DMS114 treated with DMSO at 0.1 percent for 48 hours (cell line): ENCODE results near the gene MTMR12.

Source experiments
- DNase-seq: peaks from one replicate; lab custom pipeline; 2025; ENCODE audit not compliant: unreplicated experiment; lab: John Stamatoyannopoulos, UW

The MTMR12 gene, protein sequence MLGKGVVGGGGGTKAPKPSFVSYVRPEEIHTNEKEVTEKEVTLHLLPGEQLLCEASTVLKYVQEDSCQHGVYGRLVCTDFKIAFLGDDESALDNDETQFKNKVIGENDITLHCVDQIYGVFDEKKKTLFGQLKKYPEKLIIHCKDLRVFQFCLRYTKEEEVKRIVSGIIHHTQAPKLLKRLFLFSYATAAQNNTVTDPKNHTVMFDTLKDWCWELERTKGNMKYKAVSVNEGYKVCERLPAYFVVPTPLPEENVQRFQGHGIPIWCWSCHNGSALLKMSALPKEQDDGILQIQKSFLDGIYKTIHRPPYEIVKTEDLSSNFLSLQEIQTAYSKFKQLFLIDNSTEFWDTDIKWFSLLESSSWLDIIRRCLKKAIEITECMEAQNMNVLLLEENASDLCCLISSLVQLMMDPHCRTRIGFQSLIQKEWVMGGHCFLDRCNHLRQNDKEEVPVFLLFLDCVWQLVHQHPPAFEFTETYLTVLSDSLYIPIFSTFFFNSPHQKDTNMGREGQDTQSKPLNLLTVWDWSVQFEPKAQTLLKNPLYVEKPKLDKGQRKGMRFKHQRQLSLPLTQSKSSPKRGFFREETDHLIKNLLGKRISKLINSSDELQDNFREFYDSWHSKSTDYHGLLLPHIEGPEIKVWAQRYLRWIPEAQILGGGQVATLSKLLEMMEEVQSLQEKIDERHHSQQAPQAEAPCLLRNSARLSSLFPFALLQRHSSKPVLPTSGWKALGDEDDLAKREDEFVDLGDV

DNA sequence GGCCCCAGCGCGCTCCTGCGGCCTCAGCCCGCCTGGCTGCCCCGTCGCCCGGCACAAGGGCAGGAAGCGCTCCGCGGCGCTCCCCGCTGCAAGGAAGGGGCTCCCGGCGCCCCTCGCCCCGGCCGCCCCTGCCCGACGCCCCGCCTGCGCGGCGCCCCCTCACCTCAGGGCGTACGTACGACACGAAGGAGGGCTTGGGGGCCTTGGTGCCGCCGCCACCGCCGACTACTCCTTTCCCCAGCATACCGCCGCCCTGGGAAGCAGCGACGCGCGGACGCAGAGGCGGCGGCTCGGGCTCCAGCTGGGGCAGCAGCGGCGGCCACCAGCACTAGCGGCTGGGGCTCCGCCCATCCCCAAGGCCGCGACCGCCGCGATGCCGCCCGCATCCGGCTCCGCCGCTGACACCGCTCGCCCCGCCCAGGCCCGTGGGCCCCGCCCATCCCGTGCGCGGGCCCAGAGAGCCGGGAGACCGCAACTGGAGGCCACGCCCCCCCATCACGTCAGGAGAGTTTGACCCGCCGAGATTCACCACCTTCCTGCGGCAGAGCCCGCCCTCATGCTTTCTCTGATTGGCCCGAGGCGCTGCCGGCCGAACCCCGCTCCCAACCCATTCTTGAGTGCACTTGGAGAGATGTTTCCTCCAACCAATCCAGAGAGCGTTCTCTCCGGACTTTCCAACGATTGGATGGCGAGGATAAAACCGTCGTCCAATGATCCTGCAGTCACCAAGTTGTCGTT is at the start of gene MTMR12:
Gene MTMR12, minus strand, starts transcription at position 345 of the 738 bp plus-strand sequence. Its CDS starts 101 bp downstream, at position 244.
- peak; percentile 98 for DNase-seq

DNA sequence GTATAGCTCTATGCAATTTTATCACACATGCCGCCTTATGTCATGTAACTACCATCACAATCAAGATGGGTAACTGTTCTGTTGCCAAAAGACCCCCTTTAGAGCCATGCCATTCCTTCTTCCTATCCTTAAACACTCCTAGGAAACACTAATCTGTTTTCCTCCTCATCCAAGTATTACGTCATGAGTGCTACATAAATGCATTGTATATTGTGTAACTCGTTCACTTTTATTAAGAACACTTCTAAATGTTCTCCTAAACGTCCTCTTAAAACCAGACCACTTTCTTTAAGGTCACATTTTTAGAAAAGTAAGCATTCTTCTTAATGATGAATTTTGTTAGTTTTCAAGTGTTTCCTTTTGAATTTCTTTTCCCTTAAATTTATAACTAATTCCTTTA is 49.8 kb upstream of the MTMR12 start:
- no peak for DNase-seq

DNA sequence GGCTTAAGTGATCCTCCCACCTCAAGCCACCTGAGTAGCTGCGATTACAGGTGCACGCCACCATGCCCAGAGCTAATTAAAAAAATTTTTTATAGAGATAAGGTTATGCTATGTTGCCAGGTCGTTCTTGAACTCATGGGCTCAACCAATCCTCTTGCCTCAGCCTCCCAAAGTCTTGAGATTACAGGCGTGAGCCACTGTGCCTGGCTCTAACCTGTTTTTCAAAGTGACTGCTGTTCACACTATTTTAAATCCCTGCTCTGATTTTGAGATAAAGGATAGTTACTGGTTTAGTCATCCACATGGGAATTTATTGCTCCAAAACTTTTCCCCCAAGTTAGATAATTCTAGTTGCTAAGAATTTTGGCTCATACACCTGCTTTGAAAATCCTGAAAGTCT is 48.2 kb upstream of the MTMR12 start:
- no peak for DNase-seq

DNA sequence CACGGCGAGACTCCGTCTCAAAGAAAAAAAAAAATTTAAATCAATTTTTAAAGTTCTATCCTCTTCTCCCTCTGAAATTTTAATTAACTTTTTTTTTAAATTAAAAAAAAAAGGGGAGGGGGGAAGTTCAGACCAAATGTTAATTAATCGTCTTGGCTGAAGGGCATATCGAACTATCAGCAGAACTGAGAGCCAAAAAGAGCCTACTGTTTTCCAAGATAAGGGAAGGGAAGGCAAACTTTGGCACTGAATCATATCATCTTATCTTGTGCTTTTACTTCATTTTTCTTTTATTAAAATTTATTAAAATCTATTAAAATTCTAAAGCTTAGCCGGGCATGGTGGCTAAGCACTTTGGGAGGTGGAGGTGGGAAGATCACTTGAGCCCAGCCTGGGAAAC is 45.9 kb upstream of the MTMR12 start:
- no peak for DNase-seq

DNA sequence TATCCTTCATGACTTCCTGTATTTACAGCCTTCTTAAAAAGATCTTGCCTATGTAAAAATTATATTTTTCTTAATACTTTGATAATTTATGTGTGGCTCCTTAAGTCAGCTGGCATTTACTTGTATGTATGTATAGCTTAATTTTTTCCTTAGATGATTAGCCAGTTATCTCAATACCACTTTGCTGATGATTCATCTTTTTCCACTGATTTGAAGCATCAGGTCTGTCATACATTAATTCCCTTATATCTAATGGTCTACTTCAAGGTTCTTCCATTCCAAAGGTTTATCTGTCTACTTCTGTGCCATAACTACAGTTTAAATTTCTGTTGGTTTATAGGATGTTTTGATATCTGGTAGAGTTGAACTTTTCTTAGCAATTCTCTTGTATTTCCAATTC is 44.9 kb upstream of the MTMR12 start:
- no peak for DNase-seq

DNA sequence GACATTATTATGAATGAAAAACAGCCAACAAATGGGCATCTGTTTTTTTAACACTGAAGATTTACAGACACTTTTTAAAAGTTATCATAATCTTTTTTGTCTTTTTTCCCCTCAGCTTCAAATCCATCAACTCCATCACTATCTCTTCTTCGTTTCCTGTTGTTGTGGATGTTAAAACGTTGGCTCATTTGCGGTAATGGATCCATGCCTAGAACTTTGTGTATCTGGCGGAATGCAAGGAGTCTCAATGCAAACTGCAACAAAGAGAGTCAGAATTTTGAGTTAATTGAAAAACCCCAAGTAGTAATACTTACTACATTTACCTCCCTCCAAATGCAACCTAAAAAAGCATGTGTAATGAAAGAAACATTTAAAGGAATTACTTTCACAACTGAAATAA is 42.9 kb upstream of the MTMR12 start:
- no peak for DNase-seq

DNA sequence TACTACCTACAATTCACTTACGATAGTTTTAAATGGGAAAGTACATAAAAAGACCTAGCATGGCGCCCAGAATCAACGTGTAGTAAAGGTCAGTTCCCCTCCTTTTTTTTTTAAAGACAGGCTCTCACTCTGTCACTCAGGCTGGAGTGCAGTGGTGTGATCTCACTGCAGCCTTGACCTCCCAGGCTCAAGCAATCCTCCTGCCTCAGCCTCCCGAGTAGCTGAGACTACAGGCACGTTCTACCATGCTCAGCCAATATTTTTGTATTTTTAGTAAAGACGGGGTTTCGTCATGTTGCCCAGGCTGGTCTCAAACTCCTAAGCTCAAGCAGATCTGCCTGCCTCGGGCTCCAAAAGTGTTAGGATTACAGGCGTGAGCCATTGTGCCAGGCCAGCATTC is 40.7 kb upstream of the MTMR12 start:
- DNase-seq: no peak

DNA sequence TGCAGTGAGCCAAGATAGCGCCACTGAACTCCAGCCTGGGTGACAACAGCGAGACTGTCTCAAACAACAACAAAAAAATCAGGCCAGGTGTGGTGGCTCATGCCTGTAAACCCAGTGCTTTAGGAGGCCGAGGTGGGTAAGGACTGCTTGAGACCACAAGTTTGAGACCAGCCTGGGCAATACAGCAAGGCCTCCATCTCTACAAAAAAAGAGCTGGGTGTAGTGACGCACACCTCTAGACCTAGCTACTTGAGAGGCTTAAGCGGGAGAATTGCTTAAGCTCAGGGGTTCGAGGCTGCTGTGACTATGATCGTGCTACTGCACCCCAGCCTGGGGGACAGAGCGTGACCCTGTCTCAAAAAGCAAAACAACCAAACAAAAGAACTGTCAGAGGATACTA is 39.9 kb upstream of the MTMR12 start:
- DNase-seq: no peak

DNA sequence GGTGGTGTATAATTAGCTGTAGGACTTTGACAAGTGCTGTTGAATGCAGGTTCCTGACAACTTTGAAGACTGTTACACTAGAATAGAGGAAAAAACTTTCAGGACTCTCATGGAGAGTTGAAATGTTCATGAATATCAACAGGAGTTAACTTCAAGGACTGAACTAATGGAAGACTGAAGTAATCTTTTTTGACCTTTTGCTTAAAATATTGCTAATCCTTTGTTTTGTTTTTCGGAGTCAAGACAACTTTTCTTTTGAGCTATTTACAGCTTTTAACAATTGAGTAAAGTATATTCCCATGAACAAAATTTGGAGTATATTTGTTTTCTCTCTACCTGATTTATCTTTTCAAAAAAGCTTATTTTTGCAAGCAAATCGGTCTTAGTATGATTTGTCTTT is 34.1 kb upstream of the MTMR12 start:
- DNase-seq: peak; percentile 7

DNA sequence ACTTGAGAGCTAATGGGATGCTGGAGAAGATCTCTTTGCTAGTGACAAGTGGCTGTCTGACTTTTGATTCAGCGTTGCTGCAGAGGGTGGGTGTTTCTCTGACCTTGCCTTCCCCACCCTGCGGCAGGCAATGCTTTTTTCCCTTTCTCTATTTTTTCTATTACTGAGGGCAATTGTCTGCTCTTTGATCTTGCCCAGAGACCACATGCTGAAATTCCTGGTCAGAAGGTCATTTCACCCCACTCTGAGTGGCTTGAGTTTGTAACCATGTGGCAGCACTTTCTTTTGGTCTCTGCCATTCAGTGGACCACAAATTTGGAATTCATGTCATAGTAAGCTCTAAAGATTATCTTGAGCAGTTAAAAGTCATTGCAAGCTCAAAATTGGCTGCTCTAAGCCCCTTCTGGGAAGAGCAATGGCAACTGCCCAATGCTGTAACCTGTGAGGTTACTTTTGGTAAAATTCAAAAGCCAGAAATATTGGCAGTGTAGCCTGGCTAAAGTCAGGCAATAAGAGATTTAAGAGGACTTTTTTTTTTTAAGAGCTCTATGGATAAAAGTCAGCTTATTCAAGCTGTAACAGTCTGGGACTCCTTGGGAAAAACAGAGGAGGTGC is 30.4 kb upstream of the MTMR12 start:
- no peak for DNase-seq

DNA sequence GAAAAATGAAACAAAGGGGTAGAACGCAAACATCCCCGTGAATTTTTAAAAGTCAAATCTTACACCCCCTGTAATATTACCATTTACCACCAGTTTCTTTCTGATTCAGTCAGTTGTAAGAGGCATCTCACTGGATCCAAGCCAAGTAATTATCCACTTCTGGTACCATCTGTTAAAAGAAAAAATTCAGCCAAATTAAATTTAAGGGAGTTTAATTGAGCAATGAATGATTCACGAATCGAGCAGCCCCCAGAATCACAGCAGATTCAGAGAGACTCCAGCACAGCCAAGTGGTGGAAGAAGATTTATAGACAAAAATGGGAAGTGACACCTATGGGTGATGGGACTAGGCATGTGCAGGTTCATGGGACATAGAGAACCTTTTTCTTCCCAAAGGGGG is 29.9 kb upstream of the MTMR12 start:
- no peak for DNase-seq

DNA sequence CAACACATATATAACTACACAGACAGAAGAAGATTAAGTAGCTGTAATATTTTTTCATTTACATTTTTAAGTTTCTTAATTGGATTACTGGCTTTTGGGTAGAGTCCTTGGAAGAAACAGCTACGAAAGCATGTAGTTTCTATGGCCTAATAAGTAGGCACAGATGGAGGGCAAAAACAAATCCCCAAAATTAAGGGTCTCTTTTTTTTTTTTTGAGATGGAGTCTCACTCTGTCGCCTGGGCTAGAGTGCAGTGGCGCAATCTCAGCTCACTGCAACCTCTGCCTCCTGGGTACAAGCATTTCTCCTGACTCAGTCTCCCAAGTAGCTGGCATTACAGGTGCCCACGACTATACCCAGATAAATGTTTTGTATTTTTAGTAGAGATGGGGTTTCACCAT is 27.1 kb upstream of the MTMR12 start:
- DNase-seq: no peak

DNA sequence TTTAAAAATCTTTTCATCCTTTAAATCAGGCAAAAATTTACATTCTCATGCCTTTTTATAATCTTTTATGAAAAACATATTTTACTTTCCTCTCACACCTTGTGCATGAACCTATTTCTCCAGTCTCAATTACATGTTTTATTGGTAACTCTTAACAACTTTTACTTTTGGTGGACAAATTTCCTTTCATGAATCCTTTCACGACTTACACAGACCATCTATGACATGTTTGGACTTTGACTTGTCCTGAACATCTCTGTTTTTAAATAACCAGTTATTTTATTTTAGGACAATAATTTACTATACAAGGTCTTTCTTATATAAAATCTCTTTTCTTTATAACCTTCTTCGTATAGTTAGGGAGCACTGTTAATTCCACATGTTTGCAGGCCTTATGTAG is 26.5 kb upstream of the MTMR12 start:
- DNase-seq: peak; percentile 21

DNA sequence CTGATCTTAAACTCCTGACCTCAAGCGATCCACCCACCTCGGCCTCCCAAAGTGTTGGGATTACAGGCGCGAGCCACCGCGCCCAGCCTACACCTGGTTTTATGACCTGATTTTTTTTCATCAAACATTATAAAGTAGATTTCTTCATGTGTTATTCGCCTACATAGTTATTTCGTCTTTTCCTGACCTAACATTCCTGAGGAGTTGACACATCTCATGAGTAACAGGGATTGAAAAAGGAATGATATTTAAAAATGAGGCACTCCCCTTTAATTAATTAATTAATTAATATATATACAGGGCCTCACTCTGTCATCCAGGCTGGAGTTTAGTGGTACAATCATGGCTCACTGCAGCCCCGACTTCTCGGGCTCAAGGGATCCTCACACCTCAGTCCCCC is 20.2 kb upstream of the MTMR12 start:
- DNase-seq: no peak

DNA sequence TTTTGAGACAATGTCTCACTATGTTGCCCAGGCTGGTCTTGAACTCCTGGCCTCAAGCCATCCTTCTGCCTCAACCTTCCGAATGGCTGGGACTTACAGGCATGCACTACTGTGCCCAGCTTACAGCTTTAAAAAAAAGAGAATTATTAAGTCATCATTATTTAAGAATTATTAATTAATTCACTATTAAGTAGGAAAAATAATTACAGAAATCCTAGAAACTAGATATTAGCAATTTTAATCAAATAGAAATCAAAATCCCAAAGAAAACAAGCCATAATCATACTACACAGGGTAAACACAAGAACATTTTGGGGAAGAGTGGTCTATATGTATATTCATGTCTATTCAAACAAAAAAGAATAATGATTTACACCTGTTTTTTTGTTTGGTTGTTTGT is 19.6 kb upstream of the MTMR12 start:
- no peak for DNase-seq

DNA sequence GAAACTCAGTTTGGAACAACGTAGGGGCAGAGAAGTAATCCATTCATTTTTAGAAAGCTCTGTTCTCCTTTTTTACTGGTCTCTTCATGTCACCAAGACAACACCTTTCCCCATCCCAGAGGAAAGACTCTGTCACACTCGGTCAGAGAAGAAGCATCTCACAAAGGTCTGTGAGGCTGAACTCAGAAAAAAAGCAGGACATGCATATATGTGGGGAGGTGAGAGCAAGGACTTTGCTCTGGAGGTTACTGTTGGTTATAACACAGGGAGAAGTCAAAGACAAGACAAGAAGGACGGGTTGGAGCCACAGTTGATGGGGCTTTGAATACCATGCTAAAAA is 19.2 kb upstream of the MTMR12 start:
- DNase-seq: no peak

DNA sequence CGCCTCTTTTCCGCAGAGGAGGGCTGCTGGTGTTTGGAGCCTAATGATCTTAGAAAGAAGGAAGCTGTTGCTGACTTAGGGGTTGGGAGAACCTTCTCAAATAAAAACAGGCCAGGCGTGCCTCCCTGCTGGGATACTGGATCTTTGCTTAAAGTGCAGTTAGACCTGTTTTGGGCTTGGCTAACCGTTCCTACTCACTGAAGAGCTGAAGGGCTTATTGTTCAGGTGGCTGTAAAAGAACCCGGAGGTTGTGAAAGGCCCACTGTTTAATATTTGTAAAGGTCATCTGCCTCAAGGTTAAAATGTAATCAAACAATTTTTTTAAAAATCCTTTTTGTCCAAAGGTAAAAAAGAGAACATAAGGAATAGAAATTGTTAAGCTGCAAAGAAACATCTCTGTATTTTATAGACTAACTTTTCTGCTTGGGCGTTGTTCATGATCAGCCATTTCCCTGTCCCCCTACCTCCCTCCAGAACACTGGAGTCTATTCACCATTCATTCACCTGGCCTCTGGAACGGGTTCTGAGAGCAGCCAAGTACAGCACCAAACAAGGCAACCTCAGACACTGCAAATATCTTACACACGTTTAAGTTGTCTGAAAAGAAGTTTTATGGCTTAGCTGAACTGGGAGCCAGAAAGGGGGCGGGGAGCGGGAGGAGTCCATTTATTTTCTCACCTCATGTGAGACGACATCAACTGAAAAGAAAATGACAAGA is 18.6 kb upstream of the MTMR12 start:
- DNase-seq: no peak

DNA sequence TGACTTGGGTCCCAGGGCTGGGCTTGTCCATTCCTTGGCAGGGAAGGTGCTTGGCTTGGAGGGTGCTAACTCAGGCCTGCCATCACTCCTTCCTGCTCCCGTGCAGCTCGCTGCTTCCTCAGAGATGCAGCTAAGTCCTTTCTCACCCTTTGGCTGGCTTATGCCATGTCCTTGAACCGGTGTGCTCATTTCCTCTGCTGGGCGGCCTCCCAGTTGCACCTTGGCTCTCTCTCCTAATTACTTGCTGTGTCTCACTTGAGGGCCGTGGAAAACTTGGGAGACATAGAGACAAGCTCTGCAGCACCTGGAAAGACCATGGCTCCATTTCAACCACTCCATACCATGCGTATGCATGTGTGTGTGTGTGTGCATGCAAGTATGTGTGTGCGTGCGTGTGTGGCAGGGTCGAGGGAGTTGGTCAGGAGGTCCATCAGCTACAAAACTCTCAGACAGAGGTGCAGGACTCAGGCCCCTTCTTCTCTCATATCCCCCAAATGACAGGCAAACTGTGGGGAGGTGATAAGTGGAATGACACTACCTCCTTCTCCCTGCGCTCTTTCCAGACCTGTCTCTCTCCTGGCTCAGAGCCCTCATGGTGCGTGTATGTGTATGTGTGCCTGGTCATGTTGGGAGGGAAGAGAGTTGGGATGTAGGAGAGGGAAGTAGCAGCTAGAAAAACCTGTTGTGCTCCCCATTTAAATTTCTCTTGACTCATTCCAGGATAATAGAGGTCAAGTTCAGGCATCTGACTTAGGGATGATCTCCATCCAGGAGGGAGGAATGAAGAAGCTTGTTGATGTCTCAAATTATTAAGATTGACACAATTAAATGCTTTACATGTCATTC is 17.6 kb upstream of the MTMR12 start:
- DNase-seq: no peak

DNA sequence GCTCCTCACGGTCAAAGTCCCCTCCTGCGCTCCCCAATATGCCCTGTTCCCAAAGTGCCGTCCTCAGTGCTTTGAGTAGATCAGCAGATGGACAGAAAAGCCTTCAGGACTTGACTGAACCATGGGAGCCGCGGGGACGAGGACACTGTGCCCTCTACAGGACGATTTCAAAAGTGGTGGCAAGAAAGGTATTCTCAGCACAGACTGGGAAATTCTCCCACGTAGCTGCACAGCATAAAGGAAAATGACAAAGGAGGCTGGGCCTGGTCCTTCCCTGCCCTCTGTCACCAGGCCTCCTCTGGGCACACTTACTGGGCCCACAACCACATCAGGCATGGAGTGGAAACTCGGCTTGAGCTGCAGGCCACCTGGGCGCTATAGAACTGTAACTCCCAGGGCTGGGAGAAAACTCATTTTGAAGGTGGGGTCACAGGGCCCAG is 16.7 kb upstream of the MTMR12 start:
- peak; percentile 38 for DNase-seq

DNA sequence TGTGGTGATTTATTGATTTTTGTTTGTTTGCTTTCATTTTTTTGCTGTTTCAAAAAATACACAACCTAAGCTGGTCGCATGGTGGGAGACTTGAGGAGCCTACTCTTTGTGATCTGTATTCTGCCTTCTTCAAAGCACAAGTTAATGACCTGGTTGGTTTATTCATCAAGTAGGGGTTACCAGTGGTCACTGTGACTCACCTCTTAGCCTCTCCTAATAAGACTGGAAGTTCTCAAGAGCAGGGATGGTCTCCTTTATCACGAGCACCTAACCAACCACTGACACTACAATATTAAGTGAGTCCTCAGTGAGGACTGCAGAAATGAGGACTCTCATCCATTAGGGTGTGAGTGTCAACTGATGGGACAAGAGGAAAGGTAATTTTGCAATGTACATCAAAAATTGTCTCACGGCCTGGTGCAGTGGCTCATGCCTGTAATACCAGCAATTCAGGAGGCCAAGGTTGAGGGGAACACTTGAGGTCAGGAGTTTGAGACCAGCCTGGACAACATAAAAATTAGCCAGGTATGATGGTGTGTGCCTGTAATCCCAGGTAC is 13.6 kb upstream of the MTMR12 start:
- no peak for DNase-seq
